K562 (cell line): Measurements from ENCODE around the gene RAB31. TPM values are rescaled to one million over a fixed set of nuclear protein-coding genes. Genes with fewer than 3 reads are reported as not detected.
A peak's percentile ranks its signal among the peaks of the same experiment; 100 is the strongest.

Experiments used
- ARNT ChIP-seq, 2 experiments: fragments of 450-650 bp; IDR thresholded peaks; 2 replicates each; pipeline ENCODE4 v1.6.1; 2016; ENCODE audit warnings: mild to moderate bottlenecking in 1 of 2
- CREB1 ChIP-seq, 2 experiments: sonication (generic) in 1 of 2; formaldehyde crosslinking in 1 of 2; IDR thresholded peaks; 2 replicates each; pipeline versions ENCODE4 v1.6.1 to v1.8.0; 2012 to 2022; ENCODE audit warnings: inconsistent platforms in 1 of 2, mild to moderate bottlenecking in 1 of 2, missing genetic modification reagents in 1 of 2, moderate library complexity in 1 of 2
- CXXC5 ChIP-seq: fragments of 250-450 bp; sonication (Bioruptor Pico); IDR thresholded peaks from 2 replicates; pipeline ENCODE4 v1.8.0; 2022; ENCODE audit warnings: inconsistent platforms, mild to moderate bottlenecking, moderate library complexity
- E2F3 ChIP-seq: fragments of 250-450 bp; sonication (Bioruptor Pico); IDR thresholded peaks from 2 replicates; pipeline ENCODE4 v1.4.0; 2020; ENCODE audit warnings: mild to moderate bottlenecking
- EHMT2 ChIP-seq: fragments of 450-650 bp; IDR thresholded peaks from 2 replicates; pipeline ENCODE4 v1.6.1; 2018; ENCODE audit warnings: antibody characterized with exemption
- HDAC8 ChIP-seq: fragments of 450-650 bp; IDR thresholded peaks from 2 replicates; pipeline ENCODE4 v1.6.1; 2016; ENCODE audit warnings: mild to moderate bottlenecking, missing genetic modification characterization, moderate library complexity, missing compliant biosample characterization
- HDGF ChIP-seq: fragments of 450-650 bp; IDR thresholded peaks from 2 replicates; pipeline ENCODE4 v1.6.1; 2016
- ILF3 ChIP-seq: fragments of 450-650 bp; IDR thresholded peaks from 2 replicates; pipeline ENCODE4 v1.6.1; 2018; ENCODE audit warnings: antibody characterized with exemption, mild to moderate bottlenecking, moderate library complexity, borderline replicate concordance
- MEF2A ChIP-seq: IDR thresholded peaks from 2 replicates; pipeline ENCODE4 v1.6.1; 2011; ENCODE audit warnings: low read depth, mild to moderate bottlenecking, low read length, moderate library complexity; ENCODE audit not compliant: control insufficient read depth
- NR2F6 ChIP-seq: fragments of 450-650 bp; formaldehyde crosslinking; IDR thresholded peaks from 2 replicates; pipeline ENCODE4 v1.4.0; 2020; ENCODE audit warnings: mild to moderate bottlenecking
- RBM39 ChIP-seq: fragments of 200-400 bp; formaldehyde crosslinking; optimal IDR thresholded peaks from 2 replicates; pipeline ENCODE3; 2018; ENCODE audit warnings: low read depth, low read length
- SAP30 ChIP-seq: fragments of 200-600 bp; sonication (generic); IDR thresholded peaks from 2 replicates; pipeline ENCODE4 v1.6.1; 2012; ENCODE audit warnings: borderline replicate concordance, low read depth, mild to moderate bottlenecking, moderate library complexity, low read length, control low read depth, inconsistent platforms; ENCODE audit not compliant: insufficient read depth, poor library complexity, severe bottlenecking
- SIN3A ChIP-seq, 2 experiments: fragments of 150-350 bp in 1 of 2; IDR thresholded peaks; 2 replicates each; pipeline ENCODE4 v1.6.1; 2011 to 2016; ENCODE audit warnings: borderline replicate concordance in 2 of 2, low read depth in 2 of 2, low read length in 2 of 2, mild to moderate bottlenecking in 2 of 2, moderate library complexity in 2 of 2; ENCODE audit not compliant: control insufficient read depth in 1 of 2
- SLC30A9 ChIP-seq: fragments of 250-450 bp; sonication (Bioruptor Pico); IDR thresholded peaks from 2 replicates; pipeline ENCODE4 v1.8.0; 2022; ENCODE audit warnings: mild to moderate bottlenecking, moderate library complexity
- SMARCA4 ChIP-seq: fragments of 450-650 bp; IDR thresholded peaks from 2 replicates; pipeline ENCODE4 v1.6.1; 2016
- SUPT5H ChIP-seq: fragments of 450-650 bp; IDR thresholded peaks from 2 replicates; pipeline ENCODE4 v1.6.1; 2016
- TGIF2 ChIP-seq: sonication (generic); formaldehyde crosslinking; IDR thresholded peaks from 2 replicates; pipeline ENCODE4 v1.8.1; 2022; ENCODE audit warnings: mild to moderate bottlenecking, missing genetic modification reagents, moderate library complexity
- TSC22D4 ChIP-seq: fragments of 450-650 bp; IDR thresholded peaks from 2 replicates; pipeline ENCODE4 v1.6.1; 2016; ENCODE audit warnings: missing genetic modification characterization, missing biosample characterization, control low read depth
- ZNF197 ChIP-seq: fragments of 200-800 bp; sonication (Bioruptor generic); IDR thresholded peaks from 2 replicates; pipeline ENCODE4 v1.6.1; 2016; ENCODE audit warnings: low read depth, missing genetic modification characterization, missing compliant biosample characterization
- ZNF444 ChIP-seq: fragments of 250-450 bp; sonication (Bioruptor Pico); IDR thresholded peaks from 2 replicates; pipeline ENCODE4 v1.4.0; 2020; ENCODE audit warnings: mild to moderate bottlenecking, moderate library complexity
- polyA plus RNA-seq, 8 experiments: library from polyadenylated mRNA; depleted of rRNA in 4 of 8; stranded (reverse) in 5 of 8; unstranded in 3 of 8; fragments of >200 nt; fragmentation: Nextera tagmentation in 2 of 8; fragmentation: Illumina TruSeq in 1 of 8; extraction: Ambion mirVana in 2 of 8; extraction: Trizol in 1 of 8; gene quantifications; 2 replicates each; pipeline versions ENCODE4 v1.2.1 to v1.2.3, GENCODE V29; 2011 to 2014; ENCODE audit warnings: inconsistent platforms in 1 of 8, missing spikeins in 1 of 8
- total RNA-seq, 7 experiments: library from RNA; depleted of rRNA in 6 of 7; stranded (reverse); fragments of >200 nt in 6 of 7; fragmentation: Illumina TruSeq in 2 of 7; extraction: Trizol in 2 of 7; gene quantifications; 2 replicates each; pipeline versions ENCODE4 v1.2.1 to v1.2.3, GENCODE V29; 2011 to 2021; ENCODE audit warnings: low replicate concordance in 1 of 7
- TF ChIP-seq, protein P1 (sequence below): fragments of 250-450 bp; sonication (Bioruptor Pico); IDR thresholded peaks from 2 replicates; pipeline ENCODE4 v1.4.0; 2020
- TF ChIP-seq, protein P2 (sequence below), 2 experiments: fragments of 450-650 bp in 1 of 2; sonication (generic) in 1 of 2; formaldehyde crosslinking in 1 of 2; IDR thresholded peaks in 1 of 2; conservative IDR thresholded peaks in 1 of 2; 2 replicates each; pipeline versions ENCODE4 v1.6.1 to v1.8.1; 2016 to 2023; ENCODE audit warnings: mild to moderate bottlenecking in 2 of 2, moderate library complexity in 2 of 2, inconsistent platforms in 1 of 2, missing genetic modification reagents in 1 of 2

The RAB31 gene
- total and polyA plus RNA-seq, 9 of the 15 experiments (the other 6 are each of a cell fraction or from before 2014, with no cell fraction given): 20.7 to 70.4 (median 41.3) TPM

DNA sequence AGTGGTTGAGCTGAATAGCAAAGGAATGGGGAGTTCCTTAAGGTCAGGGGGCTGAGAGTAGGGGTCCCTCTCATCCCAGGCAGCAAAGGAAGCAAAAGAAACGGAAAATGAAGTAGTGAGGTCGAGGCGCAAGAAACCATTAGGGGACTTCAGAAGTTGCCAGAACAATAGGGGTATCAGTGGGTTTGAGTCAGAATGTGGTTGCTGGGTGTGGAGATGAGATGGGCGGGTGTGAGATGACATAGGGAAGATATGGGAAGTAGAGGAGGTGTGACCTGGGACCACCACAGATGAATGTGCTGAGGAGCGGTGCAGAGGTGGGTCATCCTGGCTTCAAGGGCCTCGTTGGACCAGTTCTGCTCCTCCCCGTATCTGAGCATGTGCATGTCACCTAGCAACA, 192.6 kb downstream of the RAB31 start (continued):
- TF ChIP-seq SIN3A (IDR thresholded peaks at IDR 0.05; ENCODE audit: borderline replicate concordance in 2 of 2, control insufficient read depth in 1 of 2, low read depth in 2 of 2, low read length in 2 of 2) (no peak), ILF3 (no peak), ARNT (IDR thresholded peaks at IDR 0.05) (0 out of 4 replicates have a peak, but pooled peaks of 1 of the 2 experiments have one; percentile 17), SAP30 (no peak), HDGF (0 out of 2 replicates have a peak, but pooled peaks have one; percentile 60), TGIF2 (CRISPR knock-in tag) (no peak), CREB1 (IDR thresholded peaks at IDR 0.05) (no peak), CREB1 (CRISPR knock-in tag; IDR thresholded peaks at IDR 0.05) (no peak), CXXC5 (CRISPR knock-in tag) (0 out of 2 replicates have a peak, but pooled peaks have one; percentile 12), SMARCA4 (0 out of 2 replicates have a peak, but pooled peaks have one; percentile 17), HDAC8 (no peak), SUPT5H (no peak), E2F3 (CRISPR knock-in tag) (no peak), ZNF444 (CRISPR knock-in tag) (no peak), TSC22D4 (no peak), EHMT2 (no peak), NR2F6 (CRISPR knock-in tag) (no peak), ZNF197 (no peak), SLC30A9 (CRISPR knock-in tag) (no peak), RBM39 (no peak), MEF2A (no peak)
- TF ChIP-seq, protein P1, sequence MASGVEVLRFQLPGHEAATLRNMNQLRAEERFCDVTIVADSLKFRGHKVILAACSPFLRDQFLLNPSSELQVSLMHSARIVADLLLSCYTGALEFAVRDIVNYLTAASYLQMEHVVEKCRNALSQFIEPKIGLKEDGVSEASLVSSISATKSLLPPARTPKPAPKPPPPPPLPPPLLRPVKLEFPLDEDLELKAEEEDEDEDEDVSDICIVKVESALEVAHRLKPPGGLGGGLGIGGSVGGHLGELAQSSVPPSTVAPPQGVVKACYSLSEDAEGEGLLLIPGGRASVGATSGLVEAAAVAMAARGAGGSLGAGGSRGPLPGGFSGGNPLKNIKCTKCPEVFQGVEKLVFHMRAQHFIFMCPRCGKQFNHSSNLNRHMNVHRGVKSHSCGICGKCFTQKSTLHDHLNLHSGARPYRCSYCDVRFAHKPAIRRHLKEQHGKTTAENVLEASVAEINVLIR (CRISPR knock-in tag): 0 out of 2 replicates have a peak, but pooled peaks have one; percentile 6
- TF ChIP-seq, protein P2, sequence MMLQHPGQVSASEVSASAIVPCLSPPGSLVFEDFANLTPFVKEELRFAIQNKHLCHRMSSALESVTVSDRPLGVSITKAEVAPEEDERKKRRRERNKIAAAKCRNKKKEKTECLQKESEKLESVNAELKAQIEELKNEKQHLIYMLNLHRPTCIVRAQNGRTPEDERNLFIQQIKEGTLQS (IDR thresholded peaks at IDR 0.05): no peak
- TF ChIP-seq, protein P2 (CRISPR knock-in tag; conservative IDR thresholded peaks at IDR 0.05): no peak
